Keratinocyte (primary cell): ENCODE measurements around the gene NT5DC1. TPM values are rescaled to one million over a fixed set of nuclear protein-coding genes. Genes with fewer than 3 reads are reported as not detected.

Source experiments
- DNase-seq: peaks from one replicate; pipeline ENCODE4 v3.0.0-alpha.2; 2011; ENCODE audit warnings: low read depth, missing footprints, low spot score
- FAIRE-seq: peaks from 2 replicates; lab custom pipeline; 2011; peaks lifted over from hg19 to GRCh38; lab: Jason Lieb, UNC
- H2AFZ ChIP-seq: 2 replicates; pipeline ENCODE4 v1.6.0; 2012; ENCODE audit warnings: low read length, control low read depth, inconsistent platforms; ENCODE audit not compliant: control insufficient read depth
- H3K27ac ChIP-seq: 2 replicates; pipeline ENCODE4 v1.5.1; 2011; ENCODE audit warnings: low read length; ENCODE audit not compliant: control insufficient read depth, insufficient read depth
- H3K27me3 ChIP-seq: 3 replicates; pipeline ENCODE4 v1.6.0; 2011; ENCODE audit warnings: low read length; ENCODE audit not compliant: control insufficient read depth, insufficient read depth; ENCODE audit errors: extremely low read depth
- H3K36me3 ChIP-seq, 2 experiments: 2 replicates in 1 of 2; 3 replicates in 1 of 2; pipeline ENCODE4 v1.5.1; 2011; ENCODE audit warnings: low read length in 2 of 2, mild to moderate bottlenecking in 1 of 2; ENCODE audit not compliant: control insufficient read depth in 2 of 2, insufficient read depth in 2 of 2; ENCODE audit errors: extremely low read depth in 1 of 2
- H3K4me1 ChIP-seq: 3 replicates; pipeline ENCODE4 v1.5.1; 2011; ENCODE audit warnings: low read length; ENCODE audit not compliant: control insufficient read depth, insufficient read depth; ENCODE audit errors: extremely low read depth
- H3K4me2 ChIP-seq: 3 replicates; pipeline ENCODE4 v1.6.0; 2011; ENCODE audit warnings: low read depth, low read length; ENCODE audit not compliant: control insufficient read depth, insufficient read depth; ENCODE audit errors: extremely low read depth
- H3K4me3 ChIP-seq, 3 experiments: fragments of 200-600 bp in 1 of 3; sonication (generic) in 1 of 3; 2 replicates in 2 of 3; 3 replicates in 1 of 3; pipeline ENCODE4 v1.5.1; 2011 to 2016; ENCODE audit warnings: low read length in 3 of 3, mild to moderate bottlenecking in 3 of 3, control low read depth in 2 of 3, inconsistent platforms in 1 of 3, low read depth in 1 of 3, mixed read lengths in 1 of 3, mixed run types in 1 of 3, moderate library complexity in 1 of 3; ENCODE audit not compliant: control insufficient read depth in 2 of 3, insufficient read depth in 2 of 3; ENCODE audit errors: extremely low read depth in 1 of 3
- H3K79me2 ChIP-seq: 2 replicates; pipeline ENCODE4 v1.6.0; 2012; ENCODE audit warnings: low read length; ENCODE audit not compliant: control insufficient read depth, insufficient read depth
- H3K9ac ChIP-seq: 3 replicates; pipeline ENCODE4 v1.6.0; 2011; ENCODE audit warnings: low read length; ENCODE audit not compliant: control insufficient read depth, insufficient read depth; ENCODE audit errors: extremely low read depth
- H3K9me1 ChIP-seq: 3 replicates; pipeline ENCODE4 v1.6.0; 2011; ENCODE audit warnings: low read length; ENCODE audit not compliant: control insufficient read depth, insufficient read depth; ENCODE audit errors: extremely low read depth
- H3K9me3 ChIP-seq: 2 replicates; pipeline ENCODE4 v1.5.1; 2012; ENCODE audit warnings: low read depth, low read length; ENCODE audit not compliant: control insufficient read depth
- H4K20me1 ChIP-seq: 3 replicates; pipeline ENCODE4 v1.6.0; 2011; ENCODE audit warnings: low read length; ENCODE audit not compliant: control insufficient read depth, insufficient read depth; ENCODE audit errors: extremely low read depth
- EZH2 ChIP-seq: IDR thresholded peaks from one replicate; pipeline ENCODE4 v1.6.1; 2012; ENCODE audit warnings: inconsistent platforms, mild to moderate bottlenecking, low read length, moderate library complexity
- dilution Hi-C: fragments of 300-500 bp; cut with MboI; formaldehyde crosslinking; loops from one replicate; pipeline ENCODE4 v1.7.0; 2020; ENCODE audit warnings: low sequenced_read_pairs; ENCODE audit not compliant: extremely low pct_ligation_motif_present
- polyA plus RNA-seq, 5 experiments: library from polyadenylated mRNA; depleted of rRNA in 3 of 5; stranded (reverse) in 3 of 5; stranded (forward) in 1 of 5; unstranded in 1 of 5; fragments of >200 nt; gene quantifications; 1 replicate in 1 of 5; 2 replicates in 3 of 5; 3 replicates in 1 of 5; pipeline versions ENCODE4 v1.2.1 to v1.2.3, GENCODE V29; 2011 to 2012; ENCODE audit warnings: missing spikeins in 2 of 5, low read depth in 1 of 5, low replicate concordance in 1 of 5
- TF ChIP-seq, protein P1 (sequence below), 3 experiments: IDR thresholded peaks in 1 of 3; conservative IDR thresholded peaks in 1 of 3; optimal IDR thresholded peaks in 1 of 3; 2 replicates in 2 of 3; 3 replicates in 1 of 3; pipeline versions ENCODE3 to v1.5.1; 2011; ENCODE audit warnings: low read length in 3 of 3, mild to moderate bottlenecking in 3 of 3, moderate library complexity in 2 of 3, control low read depth in 1 of 3, inconsistent platforms in 1 of 3; ENCODE audit not compliant: insufficient read depth in 2 of 3; ENCODE audit errors: extremely low read depth in 1 of 3

The NT5DC1 gene
- polyA plus RNA-seq, 1 donor (not counting 4 experiments of a cell fraction or from before 2014, with no cell fraction given) = 31.2 TPM

DNA sequence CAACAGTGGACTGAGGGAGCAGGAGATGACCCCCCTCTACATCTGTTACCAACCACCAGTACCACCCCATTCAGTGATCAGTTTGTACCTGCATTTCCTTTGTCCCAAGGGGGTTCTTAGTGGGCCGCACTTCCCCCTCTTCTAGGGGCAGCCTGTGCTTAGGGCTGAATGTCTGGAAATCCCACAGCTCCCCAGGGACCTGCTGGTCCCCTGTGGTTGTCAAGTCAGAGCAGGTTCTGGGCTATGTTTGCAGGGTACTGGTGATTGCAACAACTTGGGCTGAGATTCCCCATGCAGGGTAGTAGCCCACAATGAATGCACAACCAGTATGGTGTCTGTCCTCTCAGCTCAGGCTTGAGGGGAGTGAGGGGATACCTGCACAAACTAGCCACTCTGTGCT lies 64.9 kb downstream of the NT5DC1 start:
- no peak for TF ChIP-seq EZH2
- TF ChIP-seq, protein P1, sequence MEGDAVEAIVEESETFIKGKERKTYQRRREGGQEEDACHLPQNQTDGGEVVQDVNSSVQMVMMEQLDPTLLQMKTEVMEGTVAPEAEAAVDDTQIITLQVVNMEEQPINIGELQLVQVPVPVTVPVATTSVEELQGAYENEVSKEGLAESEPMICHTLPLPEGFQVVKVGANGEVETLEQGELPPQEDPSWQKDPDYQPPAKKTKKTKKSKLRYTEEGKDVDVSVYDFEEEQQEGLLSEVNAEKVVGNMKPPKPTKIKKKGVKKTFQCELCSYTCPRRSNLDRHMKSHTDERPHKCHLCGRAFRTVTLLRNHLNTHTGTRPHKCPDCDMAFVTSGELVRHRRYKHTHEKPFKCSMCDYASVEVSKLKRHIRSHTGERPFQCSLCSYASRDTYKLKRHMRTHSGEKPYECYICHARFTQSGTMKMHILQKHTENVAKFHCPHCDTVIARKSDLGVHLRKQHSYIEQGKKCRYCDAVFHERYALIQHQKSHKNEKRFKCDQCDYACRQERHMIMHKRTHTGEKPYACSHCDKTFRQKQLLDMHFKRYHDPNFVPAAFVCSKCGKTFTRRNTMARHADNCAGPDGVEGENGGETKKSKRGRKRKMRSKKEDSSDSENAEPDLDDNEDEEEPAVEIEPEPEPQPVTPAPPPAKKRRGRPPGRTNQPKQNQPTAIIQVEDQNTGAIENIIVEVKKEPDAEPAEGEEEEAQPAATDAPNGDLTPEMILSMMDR (optimal IDR thresholded peaks at IDR 0.05 in 1 of 3, IDR thresholded peaks at IDR 0.05 in 1 of 3, conservative IDR thresholded peaks at IDR 0.05 in 1 of 3; ENCODE audit: extremely low read depth in 1 of 3, insufficient read depth in 2 of 3, low read length in 3 of 3) = no peak
- Histone ChIP-seq H3K4me1 (no peaks in the 10 kb centered on the region), H3K9me1 (no peaks in the 10 kb centered on the region), H3K27ac (no peak overlapping the region), H3K4me2 (no peak overlapping the region), H3K9me3 (no peaks in the 10 kb centered on the region), H4K20me1 (no peaks in the 10 kb centered on the region), H3K36me3 (no peaks in the 10 kb centered on the region), H3K9ac (no peak overlapping the region), H3K79me2 (no peaks in the 10 kb centered on the region), H2AFZ (no peak overlapping the region), H3K4me3 (no peak overlapping the region), H3K27me3 (no peaks in the 10 kb centered on the region)
- FAIRE-seq = no peak
- dilution Hi-C loops = no loop called here
- DNase-seq = no peak

DNA sequence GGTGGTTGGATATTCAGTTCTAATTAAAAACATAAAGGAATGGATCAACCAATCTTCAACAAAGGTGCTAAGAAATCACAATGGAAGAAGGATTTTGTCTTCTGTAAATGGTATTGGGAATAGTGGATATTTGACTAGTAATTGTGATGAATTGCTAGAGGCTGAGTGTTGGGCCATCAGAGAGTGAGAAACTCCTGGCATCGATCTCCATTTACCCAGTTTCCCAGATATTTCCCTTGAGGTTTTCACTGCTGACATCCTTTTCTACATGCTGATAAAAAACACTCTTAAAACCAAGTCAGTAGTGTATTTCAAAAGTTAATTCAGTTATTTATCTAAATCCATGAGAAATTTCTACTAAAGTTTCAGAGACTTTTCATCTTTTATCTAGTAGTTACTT lies 65.7 kb downstream of the NT5DC1 start:
- Histone ChIP-seq H3K27me3 (no peaks in the 10 kb centered on the region), H3K4me2 (no peak overlapping the region), H2AFZ (no peak overlapping the region), H3K9me3 (no peaks in the 10 kb centered on the region), H3K9ac (no peak overlapping the region), H3K79me2 (no peaks in the 10 kb centered on the region), H3K4me3 (no peak overlapping the region), H3K9me1 (peaks cover 2% of the 10 kb centered on the region), H3K36me3 (no peaks in the 10 kb centered on the region), H4K20me1 (no peaks in the 10 kb centered on the region), H3K27ac (no peak overlapping the region), H3K4me1 (no peaks in the 10 kb centered on the region)
- DNase-seq (no peak), FAIRE-seq (no peak)
- dilution Hi-C loops = no loop called here
- TF ChIP-seq, protein P1 (optimal IDR thresholded peaks at IDR 0.05 in 1 of 3, IDR thresholded peaks at IDR 0.05 in 1 of 3, conservative IDR thresholded peaks at IDR 0.05 in 1 of 3; ENCODE audit: extremely low read depth in 1 of 3, insufficient read depth in 2 of 3, low read length in 3 of 3) = no peak
- TF ChIP-seq EZH2 = no peak
